HEK293 (cell line): ENCODE data around the gene TECPR2.

Experiments
- BCL6B ChIP-seq: fragments of 450-650 bp; formaldehyde crosslinking; IDR thresholded peaks from 2 replicates; pipeline ENCODE4 v1.5.1; 2017; ENCODE audit warnings: missing biosample characterization, missing genetic modification characterization
- GLIS2 ChIP-seq: fragments of 450-650 bp; formaldehyde crosslinking; IDR thresholded peaks from 2 replicates; pipeline ENCODE4 v1.5.1; 2016; ENCODE audit warnings: missing biosample characterization, missing genetic modification characterization
- HOXC10 ChIP-seq: sonication (generic); formaldehyde crosslinking; IDR thresholded peaks from 2 replicates; pipeline ENCODE4 v1.8.1; 2023; ENCODE audit warnings: mild to moderate bottlenecking, missing genetic modification reagents
- IKZF3 ChIP-seq: fragments of 450-650 bp; IDR thresholded peaks from 2 replicates; pipeline ENCODE4 v1.5.0; 2018; ENCODE audit warnings: missing biosample characterization, mild to moderate bottlenecking, missing genetic modification characterization, moderate library complexity
- KLF10 ChIP-seq: fragments of 450-650 bp; IDR thresholded peaks from 2 replicates; pipeline ENCODE4 v1.5.1; 2018; ENCODE audit warnings: missing biosample characterization, mild to moderate bottlenecking, missing genetic modification characterization
- KLF7 ChIP-seq: fragments of 450-650 bp; formaldehyde crosslinking; IDR thresholded peaks from 2 replicates; pipeline ENCODE4 v1.5.1; 2016; ENCODE audit warnings: missing biosample characterization, missing genetic modification characterization, borderline replicate concordance
- PRDM2 ChIP-seq: fragments of 450-650 bp; formaldehyde crosslinking; IDR thresholded peaks from 2 replicates; pipeline ENCODE4 v1.5.1; 2016; ENCODE audit warnings: missing biosample characterization, missing genetic modification characterization, borderline replicate concordance
- RBAK ChIP-seq: fragments of 450-650 bp; formaldehyde crosslinking; IDR thresholded peaks from 2 replicates; pipeline ENCODE4 v1.5.1; 2016; ENCODE audit warnings: missing biosample characterization, missing genetic modification characterization
- SCRT2 ChIP-seq: fragments of 450-650 bp; formaldehyde crosslinking; IDR thresholded peaks from 2 replicates; pipeline ENCODE4 v1.5.1; 2016; ENCODE audit warnings: missing biosample characterization, missing genetic modification characterization
- SP7 ChIP-seq: fragments of 450-650 bp; formaldehyde crosslinking; IDR thresholded peaks from 2 replicates; pipeline ENCODE4 v1.5.1; 2016; ENCODE audit warnings: missing biosample characterization, missing genetic modification characterization
- YY2 ChIP-seq: fragments of 450-650 bp; formaldehyde crosslinking; IDR thresholded peaks from 2 replicates; pipeline ENCODE4 v1.5.1; 2016; ENCODE audit warnings: missing biosample characterization, missing genetic modification characterization
- ZBTB1 ChIP-seq: fragments of 450-650 bp; formaldehyde crosslinking; IDR thresholded peaks from 2 replicates; pipeline ENCODE4 v1.5.1; 2016; ENCODE audit warnings: missing biosample characterization, missing genetic modification characterization
- ZBTB8A ChIP-seq: fragments of 450-650 bp; formaldehyde crosslinking; IDR thresholded peaks from 2 replicates; pipeline ENCODE4 v1.5.1; 2016; ENCODE audit warnings: missing biosample characterization, missing genetic modification characterization
- ZFHX2 ChIP-seq: fragments of 450-650 bp; formaldehyde crosslinking; conservative IDR thresholded peaks from 2 replicates; pipeline ENCODE4 v1.5.1; 2016; ENCODE audit warnings: missing biosample characterization, missing genetic modification characterization
- ZFP37 ChIP-seq: fragments of 450-650 bp; formaldehyde crosslinking; IDR thresholded peaks from 2 replicates; pipeline ENCODE4 v1.5.1; 2016; ENCODE audit warnings: missing biosample characterization, missing genetic modification characterization
- ZIC2 ChIP-seq: fragments of 450-650 bp; formaldehyde crosslinking; IDR thresholded peaks from 2 replicates; pipeline ENCODE4 v1.5.1; 2016; ENCODE audit warnings: missing biosample characterization, missing genetic modification characterization
- ZNF169 ChIP-seq: fragments of 450-650 bp; formaldehyde crosslinking; IDR thresholded peaks from 2 replicates; pipeline ENCODE4 v1.5.1; 2016; ENCODE audit warnings: missing biosample characterization, missing genetic modification characterization
- ZNF292 ChIP-seq: fragments of 450-650 bp; formaldehyde crosslinking; IDR thresholded peaks from 2 replicates; pipeline ENCODE4 v1.5.1; 2016; ENCODE audit warnings: low read depth, missing biosample characterization, missing genetic modification characterization, borderline replicate concordance
- ZNF404 ChIP-seq: fragments of 450-650 bp; formaldehyde crosslinking; IDR thresholded peaks from 2 replicates; pipeline ENCODE4 v1.5.1; 2017; ENCODE audit warnings: missing biosample characterization, missing genetic modification characterization
- ZNF501 ChIP-seq: fragments of 450-650 bp; formaldehyde crosslinking; IDR thresholded peaks from 2 replicates; pipeline ENCODE4 v1.5.1; 2016; ENCODE audit warnings: missing biosample characterization, missing genetic modification characterization
- ZNF529 ChIP-seq: fragments of 450-650 bp; formaldehyde crosslinking; IDR thresholded peaks from 2 replicates; pipeline ENCODE4 v1.5.1; 2017; ENCODE audit warnings: missing genetic modification characterization, missing biosample characterization; ENCODE audit not compliant: insufficient replicate concordance
- ZNF600 ChIP-seq: fragments of 450-650 bp; formaldehyde crosslinking; IDR thresholded peaks from 2 replicates; pipeline ENCODE4 v1.5.1; 2016; ENCODE audit warnings: missing biosample characterization, missing genetic modification characterization
- ZNF658 ChIP-seq: fragments of 450-650 bp; formaldehyde crosslinking; IDR thresholded peaks from 2 replicates; pipeline ENCODE4; 2016; ENCODE audit warnings: missing biosample characterization, missing genetic modification characterization
- ZNF76 ChIP-seq: fragments of 450-650 bp; formaldehyde crosslinking; IDR thresholded peaks from 2 replicates; pipeline ENCODE4; 2016; ENCODE audit warnings: low read depth, missing biosample characterization, missing genetic modification characterization, borderline replicate concordance
- ZNF792 ChIP-seq: fragments of 450-650 bp; formaldehyde crosslinking; IDR thresholded peaks from 2 replicates; pipeline ENCODE4 v1.5.1; 2016; ENCODE audit warnings: missing biosample characterization, missing genetic modification characterization
- ZXDB ChIP-seq: fragments of 450-650 bp; formaldehyde crosslinking; IDR thresholded peaks from 2 replicates; pipeline ENCODE4 v1.5.1; 2016; ENCODE audit warnings: missing biosample characterization, missing genetic modification characterization
- TF ChIP-seq, protein P1 (sequence below): fragments of 450-650 bp; formaldehyde crosslinking; IDR thresholded peaks from 2 replicates; pipeline ENCODE4 v1.5.1; 2016; ENCODE audit warnings: missing biosample characterization, missing genetic modification characterization
- TF ChIP-seq, protein P2 (sequence below): fragments of 450-650 bp; formaldehyde crosslinking; IDR thresholded peaks from 2 replicates; pipeline ENCODE4 v1.5.1; 2016; ENCODE audit warnings: missing biosample characterization, missing genetic modification characterization
- TF ChIP-seq, protein P3 (sequence below): fragments of 450-650 bp; formaldehyde crosslinking; IDR thresholded peaks from 2 replicates; pipeline ENCODE4 v1.5.1; 2016; ENCODE audit warnings: missing biosample characterization, missing genetic modification characterization

Gene TECPR2

DNA sequence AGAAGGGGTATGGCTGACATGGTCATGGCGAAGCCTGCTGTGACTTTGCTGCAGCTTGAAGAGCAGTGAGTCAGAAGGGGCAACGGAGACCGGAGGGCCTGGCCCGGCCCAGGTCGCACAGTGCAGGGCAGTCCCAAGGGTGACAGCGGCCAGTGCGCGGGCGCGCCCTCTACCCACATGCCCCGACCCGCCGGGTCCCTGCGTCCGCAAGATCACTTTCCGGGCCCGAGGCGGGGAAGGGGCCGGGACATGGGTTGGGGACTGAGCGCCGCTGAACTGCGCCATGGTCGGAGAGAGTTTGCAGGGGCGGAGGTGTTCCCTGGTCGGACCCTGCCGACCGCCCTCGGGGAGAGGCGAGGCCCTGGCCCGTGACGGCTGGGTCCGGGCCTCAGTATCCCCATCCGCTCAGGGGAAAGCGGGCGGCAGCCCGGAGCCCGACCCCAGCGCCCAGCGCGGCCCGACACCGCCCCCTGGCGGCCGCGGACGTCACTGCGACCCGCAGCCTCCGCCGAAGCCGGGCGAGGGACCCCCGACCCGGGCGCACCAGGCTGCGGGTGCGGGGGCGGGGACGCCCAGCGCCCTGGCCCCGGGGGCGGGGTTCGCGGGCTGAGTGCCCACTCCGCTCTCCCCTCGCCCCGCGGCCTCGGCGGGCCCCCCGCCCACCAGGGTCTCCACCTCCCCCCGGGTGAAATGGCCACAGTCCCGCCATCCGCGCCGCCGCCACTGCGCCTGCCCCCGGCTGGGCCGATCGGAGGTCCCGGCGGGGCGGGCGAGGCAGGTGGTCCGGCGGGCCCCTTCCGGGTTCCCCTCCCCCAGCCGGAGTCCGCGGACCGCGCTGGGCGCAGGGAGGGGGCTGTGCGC lies 154.0 kb downstream of the TECPR2 start (continued):
- TF ChIP-seq, protein P1, sequence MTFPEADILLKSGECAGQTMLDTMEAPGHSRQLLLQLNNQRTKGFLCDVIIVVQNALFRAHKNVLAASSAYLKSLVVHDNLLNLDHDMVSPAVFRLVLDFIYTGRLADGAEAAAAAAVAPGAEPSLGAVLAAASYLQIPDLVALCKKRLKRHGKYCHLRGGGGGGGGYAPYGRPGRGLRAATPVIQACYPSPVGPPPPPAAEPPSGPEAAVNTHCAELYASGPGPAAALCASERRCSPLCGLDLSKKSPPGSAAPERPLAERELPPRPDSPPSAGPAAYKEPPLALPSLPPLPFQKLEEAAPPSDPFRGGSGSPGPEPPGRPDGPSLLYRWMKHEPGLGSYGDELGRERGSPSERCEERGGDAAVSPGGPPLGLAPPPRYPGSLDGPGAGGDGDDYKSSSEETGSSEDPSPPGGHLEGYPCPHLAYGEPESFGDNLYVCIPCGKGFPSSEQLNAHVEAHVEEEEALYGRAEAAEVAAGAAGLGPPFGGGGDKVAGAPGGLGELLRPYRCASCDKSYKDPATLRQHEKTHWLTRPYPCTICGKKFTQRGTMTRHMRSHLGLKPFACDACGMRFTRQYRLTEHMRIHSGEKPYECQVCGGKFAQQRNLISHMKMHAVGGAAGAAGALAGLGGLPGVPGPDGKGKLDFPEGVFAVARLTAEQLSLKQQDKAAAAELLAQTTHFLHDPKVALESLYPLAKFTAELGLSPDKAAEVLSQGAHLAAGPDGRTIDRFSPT, result peak; percentile 84
- no peak for TF ChIP-seq ZNF169 (tag by site-specific recombination)
- peak; percentile 9; the same call in 1 of the 2 replicates for TF ChIP-seq IKZF3
- no peak for TF ChIP-seq PRDM2
- TF ChIP-seq KLF7 (tag by site-specific recombination), result no peak
- no peak for TF ChIP-seq HOXC10 (CRISPR knock-in tag)
- no peak for TF ChIP-seq KLF10 (tag by site-specific recombination)
- TF ChIP-seq ZNF658 (tag by site-specific recombination), result no peak
- TF ChIP-seq YY2 (tag by site-specific recombination), result 0 out of 2 replicates have a peak, but pooled peaks have one; percentile 22
- TF ChIP-seq ZNF600 (tag by site-specific recombination), result peak; percentile 82
- 0 out of 2 replicates have a peak, but pooled peaks have one; percentile 28 for TF ChIP-seq ZNF501 (tag by site-specific recombination)
- peak; percentile 69; the same call in 1 of the 2 replicates for TF ChIP-seq ZNF76 (tag by site-specific recombination)
- TF ChIP-seq SCRT2 (tag by site-specific recombination), result no peak
- TF ChIP-seq GLIS2 (tag by site-specific recombination), result 0 out of 2 replicates have a peak, but pooled peaks have one; percentile 10
- TF ChIP-seq ZBTB1 (tag by site-specific recombination), result no peak
- TF ChIP-seq, protein P2, sequence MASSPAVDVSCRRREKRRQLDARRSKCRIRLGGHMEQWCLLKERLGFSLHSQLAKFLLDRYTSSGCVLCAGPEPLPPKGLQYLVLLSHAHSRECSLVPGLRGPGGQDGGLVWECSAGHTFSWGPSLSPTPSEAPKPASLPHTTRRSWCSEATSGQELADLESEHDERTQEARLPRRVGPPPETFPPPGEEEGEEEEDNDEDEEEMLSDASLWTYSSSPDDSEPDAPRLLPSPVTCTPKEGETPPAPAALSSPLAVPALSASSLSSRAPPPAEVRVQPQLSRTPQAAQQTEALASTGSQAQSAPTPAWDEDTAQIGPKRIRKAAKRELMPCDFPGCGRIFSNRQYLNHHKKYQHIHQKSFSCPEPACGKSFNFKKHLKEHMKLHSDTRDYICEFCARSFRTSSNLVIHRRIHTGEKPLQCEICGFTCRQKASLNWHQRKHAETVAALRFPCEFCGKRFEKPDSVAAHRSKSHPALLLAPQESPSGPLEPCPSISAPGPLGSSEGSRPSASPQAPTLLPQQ, result peak; percentile 73
- TF ChIP-seq BCL6B (tag by site-specific recombination), result no peak
- TF ChIP-seq ZXDB, result peak; percentile 59; the same call in 1 of the 2 replicates
- TF ChIP-seq ZNF404 (tag by site-specific recombination), result no peak
- TF ChIP-seq ZFHX2 (tag by site-specific recombination), result peak; percentile 65
- no peak for TF ChIP-seq ZNF792 (tag by site-specific recombination)
- TF ChIP-seq SP7 (tag by site-specific recombination), result peak; percentile 45
- TF ChIP-seq ZNF529 (tag by site-specific recombination), result no peak
- TF ChIP-seq ZBTB8A (tag by site-specific recombination), result peak; percentile 96
- TF ChIP-seq ZNF292 (tag by site-specific recombination), result no peak
- TF ChIP-seq ZFP37 (tag by site-specific recombination), result no peak
- no peak for TF ChIP-seq RBAK (tag by site-specific recombination)
- TF ChIP-seq ZIC2 (tag by site-specific recombination), result 0 out of 2 replicates have a peak, but pooled peaks have one; percentile 16
- TF ChIP-seq, protein P3, sequence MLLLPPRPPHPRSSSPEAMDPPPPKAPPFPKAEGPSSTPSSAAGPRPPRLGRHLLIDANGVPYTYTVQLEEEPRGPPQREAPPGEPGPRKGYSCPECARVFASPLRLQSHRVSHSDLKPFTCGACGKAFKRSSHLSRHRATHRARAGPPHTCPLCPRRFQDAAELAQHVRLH (tag by site-specific recombination), result no peak
